SK-N-SH treated with all-trans-retinoic acid at 6 μM for 48 hours (cell line): ENCODE data around the gene SEC24D.

Source experiments
- ATAC-seq: fragments of 200-7000 bp; cut with Tn5 transposase; 3 replicates; pipeline ENCODE4 v1.9.1; 2020; ENCODE audit warnings: mild to moderate bottlenecking, moderate library complexity
- ARNTL ChIP-seq: fragments of 450-650 bp; formaldehyde crosslinking; IDR thresholded peaks from 2 replicates; pipeline ENCODE4 v1.5.0; 2020; ENCODE audit warnings: low read depth, mild to moderate bottlenecking, moderate library complexity, borderline replicate concordance
- BACH2 ChIP-seq: fragments of 250-450 bp; sonication (Bioruptor Pico); IDR thresholded peaks from 2 replicates; pipeline ENCODE4 v1.9.0; 2021; ENCODE audit warnings: mild to moderate bottlenecking, borderline replicate concordance
- CSDC2 ChIP-seq: fragments of 250-450 bp; sonication (Bioruptor Pico); IDR thresholded peaks from 2 replicates; pipeline ENCODE4 v1.5.0; 2020; ENCODE audit warnings: mild to moderate bottlenecking, moderate library complexity
- CSRNP3 ChIP-seq: fragments of 250-450 bp; sonication (Bioruptor Pico); IDR thresholded peaks from 2 replicates; pipeline ENCODE4 v1.5.1; 2021; ENCODE audit warnings: mild to moderate bottlenecking, moderate library complexity
- ESRRG ChIP-seq: fragments of 250-450 bp; sonication (Bioruptor Pico); IDR thresholded peaks from 2 replicates; pipeline ENCODE4 v1.6.1; 2021; ENCODE audit warnings: mild to moderate bottlenecking
- GLIS3 ChIP-seq: fragments of 250-450 bp; sonication (Bioruptor Pico); IDR thresholded peaks from 2 replicates; pipeline ENCODE4 v1.5.0; 2020; ENCODE audit warnings: mild to moderate bottlenecking, moderate library complexity
- ISL1 ChIP-seq: fragments of 250-450 bp; sonication (Bioruptor Pico); IDR thresholded peaks from 2 replicates; pipeline ENCODE4 v2.1.2; 2022; ENCODE audit warnings: mild to moderate bottlenecking, moderate library complexity
- OSR1 ChIP-seq: fragments of 250-450 bp; sonication (Bioruptor Pico); IDR thresholded peaks from 2 replicates; pipeline ENCODE4 v1.8.0; 2022; ENCODE audit warnings: moderate library complexity, mild to moderate bottlenecking, inconsistent platforms
- PATZ1 ChIP-seq: fragments of 250-450 bp; sonication (Bioruptor Pico); IDR thresholded peaks from 2 replicates; pipeline ENCODE4 v1.8.0; 2020; ENCODE audit warnings: mild to moderate bottlenecking, moderate library complexity, borderline replicate concordance
- PPARA ChIP-seq: fragments of 250-450 bp; sonication (Bioruptor Pico); IDR thresholded peaks from 2 replicates; pipeline ENCODE4 v1.5.0; 2020; ENCODE audit warnings: mild to moderate bottlenecking, borderline replicate concordance
- RARB ChIP-seq: fragments of 250-450 bp; sonication (Bioruptor Pico); IDR thresholded peaks from 2 replicates; pipeline ENCODE4 v1.8.0; 2021; ENCODE audit warnings: mild to moderate bottlenecking, moderate library complexity
- SNAI2 ChIP-seq: fragments of 250-450 bp; sonication (Bioruptor Pico); IDR thresholded peaks from 2 replicates; pipeline ENCODE4 v1.5.0; 2020; ENCODE audit warnings: mild to moderate bottlenecking, moderate library complexity
- TCF4 ChIP-seq: fragments of 250-450 bp; sonication (Bioruptor Pico); IDR thresholded peaks from 2 replicates; pipeline ENCODE4 v1.8.0; 2021; ENCODE audit warnings: mild to moderate bottlenecking, moderate library complexity, borderline replicate concordance
- TOX ChIP-seq: fragments of 250-450 bp; sonication (Bioruptor Pico); IDR thresholded peaks from 2 replicates; pipeline ENCODE4 v1.8.0; 2021; ENCODE audit warnings: mild to moderate bottlenecking, moderate library complexity, borderline replicate concordance
- ZC3H10 ChIP-seq: fragments of 250-450 bp; sonication (Bioruptor Pico); IDR thresholded peaks from 2 replicates; pipeline ENCODE4 v1.5.1; 2021; ENCODE audit warnings: mild to moderate bottlenecking, moderate library complexity
- ZFP3 ChIP-seq: fragments of 250-450 bp; sonication (Bioruptor Pico); IDR thresholded peaks from 2 replicates; pipeline ENCODE4 v1.5.0; 2020; ENCODE audit warnings: mild to moderate bottlenecking, moderate library complexity
- ZNF565 ChIP-seq: fragments of 450-650 bp; formaldehyde crosslinking; conservative IDR thresholded peaks from 2 replicates; pipeline ENCODE4 v1.5.0; 2020; ENCODE audit warnings: low read depth, mild to moderate bottlenecking, moderate library complexity
- ZNF70 ChIP-seq: fragments of 450-650 bp; formaldehyde crosslinking; IDR thresholded peaks from 2 replicates; pipeline ENCODE4 v1.5.0; 2020; ENCODE audit warnings: mild to moderate bottlenecking, moderate library complexity
- ZNF8 ChIP-seq: fragments of 450-650 bp; formaldehyde crosslinking; IDR thresholded peaks from 2 replicates; pipeline ENCODE4 v1.5.0; 2020; ENCODE audit warnings: mild to moderate bottlenecking, moderate library complexity
- TF ChIP-seq, protein P1 (sequence below): fragments of 250-450 bp; sonication (Bioruptor Pico); IDR thresholded peaks from 2 replicates; pipeline ENCODE4 v1.5.1; 2020; ENCODE audit warnings: low read depth, mild to moderate bottlenecking, moderate library complexity
- TF ChIP-seq, protein P2 (sequence below): fragments of 250-450 bp; sonication (Bioruptor Pico); IDR thresholded peaks from 2 replicates; pipeline ENCODE4 v1.8.0; 2021; ENCODE audit warnings: low read depth, mild to moderate bottlenecking, moderate library complexity, borderline replicate concordance

Gene SEC24D

GRCh38 chr4:118839221-118839927, 3.4 kb upstream of the SEC24D start (continued):
- no peak for TF ChIP-seq CSRNP3
- TF ChIP-seq OSR1 (CRISPR knock-in tag) = no peak
- no peak for TF ChIP-seq PATZ1
- no peak for TF ChIP-seq SNAI2 (CRISPR knock-in tag)
- no peak for TF ChIP-seq PPARA
- no peak for TF ChIP-seq ZC3H10
- no peak for TF ChIP-seq GLIS3
- TF ChIP-seq ARNTL (CRISPR knock-in tag) = no peak

GRCh38 chr4:118837121-118837507, 1.2 kb upstream of the SEC24D start:
- ATAC-seq = no peak
- TF ChIP-seq RARB (CRISPR knock-in tag) (no peak), ZNF8 (CRISPR knock-in tag) (no peak), ZNF565 (CRISPR knock-in tag) (no peak)

GRCh38 chr4:118836301-118837120, 585 bp upstream of the SEC24D start:
- peak; percentile 51 for ATAC-seq
- TF ChIP-seq PPARA (no peak), ARNTL (CRISPR knock-in tag) (0 out of 2 replicates have a peak, but pooled peaks have one; percentile 53)
- TF ChIP-seq, protein P1, sequence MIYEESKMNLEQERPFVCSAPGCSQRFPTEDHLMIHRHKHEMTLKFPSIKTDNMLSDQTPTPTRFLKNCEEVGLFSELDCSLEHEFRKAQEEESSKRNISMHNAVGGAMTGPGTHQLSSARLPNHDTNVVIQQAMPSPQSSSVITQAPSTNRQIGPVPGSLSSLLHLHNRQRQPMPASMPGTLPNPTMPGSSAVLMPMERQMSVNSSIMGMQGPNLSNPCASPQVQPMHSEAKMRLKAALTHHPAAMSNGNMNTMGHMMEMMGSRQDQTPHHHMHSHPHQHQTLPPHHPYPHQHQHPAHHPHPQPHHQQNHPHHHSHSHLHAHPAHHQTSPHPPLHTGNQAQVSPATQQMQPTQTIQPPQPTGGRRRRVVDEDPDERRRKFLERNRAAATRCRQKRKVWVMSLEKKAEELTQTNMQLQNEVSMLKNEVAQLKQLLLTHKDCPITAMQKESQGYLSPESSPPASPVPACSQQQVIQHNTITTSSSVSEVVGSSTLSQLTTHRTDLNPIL = 0 out of 2 replicates have a peak, but pooled peaks have one; percentile 38
- TF ChIP-seq, all 23 proteins: peak for 2

DNA sequence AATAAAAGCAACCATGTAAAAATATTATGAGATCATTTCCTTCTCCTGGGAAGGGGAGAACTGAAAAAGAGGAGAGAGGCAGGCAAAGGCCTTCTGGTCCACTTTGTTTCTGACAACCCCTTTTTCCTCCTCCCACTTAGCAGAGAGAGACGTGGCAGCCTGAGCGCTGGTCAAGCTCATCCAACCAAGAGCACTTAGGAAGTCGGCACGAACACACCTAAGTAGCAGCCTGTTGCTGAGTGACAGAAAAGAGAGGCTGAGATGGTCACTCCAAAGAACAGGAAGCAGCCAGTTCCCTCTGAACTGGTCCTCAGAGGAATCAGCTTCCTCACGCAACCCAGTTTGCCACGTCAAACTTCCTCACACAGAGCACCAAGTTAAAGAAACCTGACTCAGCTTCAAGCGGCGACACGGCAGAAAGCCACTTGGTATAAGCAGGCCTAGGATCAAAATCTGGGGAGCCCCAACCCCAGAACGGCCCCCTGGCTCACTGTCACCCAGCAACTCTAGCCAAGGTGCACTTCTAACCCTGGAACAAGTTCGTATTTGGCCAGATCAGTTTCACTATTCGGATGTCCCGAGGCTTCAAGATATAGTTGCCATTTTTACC, 861 bp downstream of the SEC24D start:
- no peak for TF ChIP-seq RARB (CRISPR knock-in tag)
- TF ChIP-seq ARNTL (CRISPR knock-in tag) = no peak
- no peak for TF ChIP-seq SNAI2 (CRISPR knock-in tag)
- no peak for TF ChIP-seq GLIS3
- no peak for TF ChIP-seq ZFP3 (CRISPR knock-in tag)
- TF ChIP-seq TOX (CRISPR knock-in tag) = no peak
- TF ChIP-seq BACH2 (CRISPR knock-in tag) = no peak
- no peak for TF ChIP-seq CSDC2 (CRISPR knock-in tag)
- TF ChIP-seq ESRRG (CRISPR knock-in tag) = no peak
- no peak for TF ChIP-seq ZNF8 (CRISPR knock-in tag)
- no peak for TF ChIP-seq PPARA
- peak; percentile 83 for ATAC-seq

- ATAC-seq = no peak
- TF ChIP-seq ISL1 (CRISPR knock-in tag) (peak; percentile 72), ZNF70 (CRISPR knock-in tag) (no peak)
- TF ChIP-seq, all 23 proteins: peak for 1
Observed at GRCh38 chr4:118834070-118834469, 1.9 kb downstream of the SEC24D start.

- ATAC-seq = no peak
- TF ChIP-seq ZNF565 (CRISPR knock-in tag) = no peak
- TF ChIP-seq TOX (CRISPR knock-in tag) = no peak
- TF ChIP-seq PATZ1 = no peak
- no peak for TF ChIP-seq ZC3H10
- TF ChIP-seq GLIS3 = no peak
- TF ChIP-seq TCF4 (CRISPR knock-in tag) = no peak
- no peak for TF ChIP-seq ZNF70 (CRISPR knock-in tag)
- TF ChIP-seq, protein P2, sequence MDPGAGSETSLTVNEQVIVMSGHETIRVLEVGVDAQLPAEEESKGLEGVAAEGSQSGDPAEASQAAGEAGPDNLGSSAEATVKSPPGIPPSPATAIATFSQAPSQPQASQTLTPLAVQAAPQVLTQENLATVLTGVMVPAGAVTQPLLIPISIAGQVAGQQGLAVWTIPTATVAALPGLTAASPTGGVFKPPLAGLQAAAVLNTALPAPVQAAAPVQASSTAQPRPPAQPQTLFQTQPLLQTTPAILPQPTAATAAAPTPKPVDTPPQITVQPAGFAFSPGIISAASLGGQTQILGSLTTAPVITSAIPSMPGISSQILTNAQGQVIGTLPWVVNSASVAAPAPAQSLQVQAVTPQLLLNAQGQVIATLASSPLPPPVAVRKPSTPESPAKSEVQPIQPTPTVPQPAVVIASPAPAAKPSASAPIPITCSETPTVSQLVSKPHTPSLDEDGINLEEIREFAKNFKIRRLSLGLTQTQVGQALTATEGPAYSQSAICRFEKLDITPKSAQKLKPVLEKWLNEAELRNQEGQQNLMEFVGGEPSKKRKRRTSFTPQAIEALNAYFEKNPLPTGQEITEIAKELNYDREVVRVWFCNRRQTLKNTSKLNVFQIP = no peak
- TF ChIP-seq CSDC2 (CRISPR knock-in tag) = no peak
- TF ChIP-seq ESRRG (CRISPR knock-in tag) = no peak
Observed at GRCh38 chr4:118833192-118833820, 2.6 kb downstream of the SEC24D start.
